WTC11 (cell line): ENCODE measurements around the gene TPCN2. TPM values are rescaled to one million over a fixed set of nuclear protein-coding genes. Genes with fewer than 3 reads are reported as not detected.

Experiments
- ATAC-seq: fragments of 200-7000 bp; cut with Tn5 transposase; 2 replicates; pipeline ENCODE4 v1.10.0; 2021; ENCODE audit warnings: mild to moderate bottlenecking, moderate library complexity
- CTCF ChIA-PET: fragments of 300-600 bp; sonication (Branson Sonifier 250); formaldehyde crosslinking; loops from one replicate; lab custom pipeline; 2021; ENCODE audit warnings: antibody characterized with exemption; lab: Charles Lee
- POLR2A ChIA-PET: fragments of 350-600 bp; sonication (Branson Sonifier 250); formaldehyde crosslinking; loops from one replicate; lab custom pipeline; 2021; ENCODE audit warnings: antibody characterized with exemption; lab: Charles Lee
- DNase-seq: peaks from one replicate; pipeline ENCODE4 v3.0.0; 2021; ENCODE audit warnings: low spot score
- H3K27ac Mint-ChIP-seq: 2 replicates; pipeline ENCODE4 v1.8.0; 2021; ENCODE audit warnings: mixed read lengths
- H3K27me3 Mint-ChIP-seq: 2 replicates; pipeline ENCODE4 v1.8.0; 2021; ENCODE audit warnings: low read depth, mild to moderate bottlenecking, moderate library complexity, mixed read lengths
- H3K36me3 Mint-ChIP-seq: 2 replicates; pipeline ENCODE4 v1.8.0; 2021; ENCODE audit warnings: mixed read lengths
- H3K4me1 Mint-ChIP-seq: 2 replicates; pipeline ENCODE4 v1.8.0; 2022; ENCODE audit warnings: mixed read lengths
- H3K4me3 Mint-ChIP-seq: 2 replicates; pipeline ENCODE4 v1.8.0; 2021; ENCODE audit warnings: mild to moderate bottlenecking, moderate library complexity, mixed read lengths
- H3K9me3 Mint-ChIP-seq: 2 replicates; pipeline ENCODE4 v1.8.0; 2021; ENCODE audit warnings: mixed read lengths
- AFF4 ChIP-seq: sonication (generic); formaldehyde crosslinking; IDR thresholded peaks from 2 replicates; pipeline ENCODE4 v1.8.1; 2023; ENCODE audit warnings: mild to moderate bottlenecking, missing genetic modification reagents, borderline replicate concordance
- ATF3 ChIP-seq: sonication (generic); formaldehyde crosslinking; conservative IDR thresholded peaks from 2 replicates; pipeline ENCODE4 v1.8.1; 2022; ENCODE audit warnings: mild to moderate bottlenecking, missing genetic modification reagents
- ATF6 ChIP-seq: sonication (generic); formaldehyde crosslinking; IDR thresholded peaks from 2 replicates; pipeline ENCODE4 v1.8.1; 2023; ENCODE audit warnings: mild to moderate bottlenecking, missing genetic modification reagents
- ELF4 ChIP-seq: sonication (generic); formaldehyde crosslinking; IDR thresholded peaks from 2 replicates; pipeline ENCODE4 v1.8.1; 2022; ENCODE audit warnings: low read depth, mild to moderate bottlenecking, moderate library complexity, missing genetic modification reagents
- ETV6 ChIP-seq: sonication (generic); formaldehyde crosslinking; IDR thresholded peaks from 2 replicates; pipeline ENCODE4 v1.8.1; 2022; ENCODE audit warnings: mild to moderate bottlenecking, missing genetic modification reagents
- FOXJ3 ChIP-seq: sonication (generic); formaldehyde crosslinking; IDR thresholded peaks from 2 replicates; pipeline ENCODE4 v1.9.0; 2021; ENCODE audit warnings: missing genetic modification reagents, mild to moderate bottlenecking, borderline replicate concordance
- GRHL2 ChIP-seq: fragments of 250-450 bp; sonication (Bioruptor Pico); IDR thresholded peaks from 2 replicates; pipeline ENCODE4 v1.8.0; 2022; ENCODE audit warnings: mild to moderate bottlenecking, moderate library complexity; ENCODE audit not compliant: insufficient replicate concordance, severe bottlenecking
- GTF2I ChIP-seq: fragments of 250-450 bp; sonication (Bioruptor Pico); conservative IDR thresholded peaks from 2 replicates; pipeline ENCODE4 v1.4.0; 2021; ENCODE audit warnings: mild to moderate bottlenecking
- JAZF1 ChIP-seq: fragments of 250-450 bp; sonication (Bioruptor Pico); IDR thresholded peaks from 2 replicates; pipeline ENCODE4 v1.9.0; 2021; ENCODE audit warnings: moderate library complexity, mild to moderate bottlenecking, inconsistent platforms
- JUN ChIP-seq: sonication (generic); formaldehyde crosslinking; IDR thresholded peaks from 2 replicates; pipeline ENCODE4 v1.8.0; 2023; ENCODE audit warnings: mild to moderate bottlenecking, missing genetic modification reagents
- NFATC4 ChIP-seq: fragments of 250-450 bp; sonication (Bioruptor Pico); IDR thresholded peaks from 2 replicates; pipeline ENCODE4 v1.9.0; 2021; ENCODE audit warnings: mild to moderate bottlenecking
- PRRX2 ChIP-seq: fragments of 250-450 bp; sonication (Bioruptor Pico); IDR thresholded peaks from 2 replicates; pipeline ENCODE4 v1.8.0; 2021; ENCODE audit warnings: mild to moderate bottlenecking
- RELA ChIP-seq: sonication (generic); formaldehyde crosslinking; IDR thresholded peaks from 2 replicates; pipeline ENCODE4 v1.8.1; 2022; ENCODE audit warnings: missing genetic modification reagents, mild to moderate bottlenecking, borderline replicate concordance
- RORB ChIP-seq: fragments of 250-450 bp; sonication (Bioruptor Pico); IDR thresholded peaks from 2 replicates; pipeline ENCODE4 v1.9.0; 2021; ENCODE audit warnings: mild to moderate bottlenecking
- SMAD4 ChIP-seq: sonication (generic); formaldehyde crosslinking; IDR thresholded peaks from 2 replicates; pipeline ENCODE4 v1.8.0; 2022; ENCODE audit warnings: mild to moderate bottlenecking, missing genetic modification reagents
- TCF7 ChIP-seq: sonication (generic); formaldehyde crosslinking; IDR thresholded peaks from 2 replicates; pipeline ENCODE4 v1.8.0; 2022; ENCODE audit warnings: mild to moderate bottlenecking, low read depth, missing genetic modification reagents, moderate library complexity
- TEAD4 ChIP-seq: sonication (generic); formaldehyde crosslinking; IDR thresholded peaks from 2 replicates; pipeline ENCODE4 v1.8.0; 2022; ENCODE audit warnings: mild to moderate bottlenecking, missing genetic modification reagents
- ZBTB21 ChIP-seq: sonication (generic); formaldehyde crosslinking; IDR thresholded peaks from 2 replicates; pipeline ENCODE4 v1.8.1; 2023; ENCODE audit warnings: mild to moderate bottlenecking, missing genetic modification reagents, borderline replicate concordance
- ZBTB43 ChIP-seq: sonication (generic); formaldehyde crosslinking; IDR thresholded peaks from 2 replicates; pipeline ENCODE4 v1.8.1; 2023; ENCODE audit warnings: mild to moderate bottlenecking, missing genetic modification reagents
- ZNF263 ChIP-seq: sonication (generic); formaldehyde crosslinking; IDR thresholded peaks from 2 replicates; pipeline ENCODE4 v1.8.1; 2022; ENCODE audit warnings: low read depth, mild to moderate bottlenecking, moderate library complexity, missing genetic modification reagents
- ZNF317 ChIP-seq: sonication (generic); formaldehyde crosslinking; IDR thresholded peaks from 2 replicates; pipeline ENCODE4 v1.8.1; 2023; ENCODE audit warnings: low read depth, mild to moderate bottlenecking, moderate library complexity, missing genetic modification reagents, borderline replicate concordance
- ZNF416 ChIP-seq: fragments of 250-450 bp; sonication (Bioruptor Pico); IDR thresholded peaks from 2 replicates; pipeline ENCODE4 v1.9.0; 2021; ENCODE audit warnings: mild to moderate bottlenecking, inconsistent platforms
- total RNA-seq: library from RNA; stranded (reverse); gene quantifications from 3 replicates; pipeline ENCODE4 v1.2.3, GENCODE V29; 2021
- TF ChIP-seq, protein P1 (sequence below): fragments of 250-450 bp; sonication (Bioruptor Pico); IDR thresholded peaks from 2 replicates; pipeline ENCODE4 v1.9.0; 2021; ENCODE audit warnings: mild to moderate bottlenecking
- TF ChIP-seq, protein P2 (sequence below): sonication (generic); formaldehyde crosslinking; IDR thresholded peaks from 2 replicates; pipeline ENCODE4 v1.8.1; 2022; ENCODE audit warnings: mild to moderate bottlenecking, missing genetic modification reagents, moderate library complexity, borderline replicate concordance
- TF ChIP-seq, protein P3 (sequence below): sonication (generic); formaldehyde crosslinking; IDR thresholded peaks from 2 replicates; pipeline ENCODE4 v1.8.1; 2023; ENCODE audit warnings: mild to moderate bottlenecking, missing genetic modification reagents, moderate library complexity

Gene TPCN2
- total RNA-seq, 1 experiment from 2014 or later, result 24.6 TPM

DNA sequence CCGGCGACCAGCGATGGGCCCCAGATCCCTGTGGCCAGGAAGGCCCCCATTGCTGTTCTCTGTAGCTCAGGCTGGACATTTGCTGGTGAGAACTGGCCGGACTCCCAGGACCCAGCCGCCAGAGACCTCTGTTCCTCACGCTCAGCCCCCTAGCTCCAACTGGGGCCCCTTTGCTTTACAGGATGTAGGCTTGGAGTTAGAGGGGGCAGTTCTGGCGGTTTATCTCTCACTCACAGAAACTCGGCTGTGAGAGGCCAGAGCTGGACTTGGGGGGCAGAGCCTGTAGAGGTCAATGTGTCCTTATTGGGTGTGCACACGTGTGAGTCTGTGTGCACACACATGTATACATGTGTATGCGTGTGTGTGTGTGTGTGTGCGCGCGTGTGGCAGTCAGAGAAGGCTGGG, 107.5 kb downstream of the TPCN2 start:
- TF ChIP-seq SMAD4 (CRISPR knock-in tag) (no peak), NFATC4 (no peak), ATF3 (CRISPR knock-in tag) (no peak), RELA (no peak), JAZF1 (CRISPR knock-in tag) (no peak), FOXJ3 (CRISPR knock-in tag) (no peak), ETV6 (CRISPR knock-in tag) (no peak), ZNF416 (no peak), TEAD4 (CRISPR knock-in tag) (no peak), ZBTB43 (CRISPR knock-in tag) (no peak), PRRX2 (no peak), ZNF263 (CRISPR knock-in tag) (no peak), ATF6 (no peak), JUN (CRISPR knock-in tag) (no peak), RORB (no peak)
- TF ChIP-seq, protein P1, sequence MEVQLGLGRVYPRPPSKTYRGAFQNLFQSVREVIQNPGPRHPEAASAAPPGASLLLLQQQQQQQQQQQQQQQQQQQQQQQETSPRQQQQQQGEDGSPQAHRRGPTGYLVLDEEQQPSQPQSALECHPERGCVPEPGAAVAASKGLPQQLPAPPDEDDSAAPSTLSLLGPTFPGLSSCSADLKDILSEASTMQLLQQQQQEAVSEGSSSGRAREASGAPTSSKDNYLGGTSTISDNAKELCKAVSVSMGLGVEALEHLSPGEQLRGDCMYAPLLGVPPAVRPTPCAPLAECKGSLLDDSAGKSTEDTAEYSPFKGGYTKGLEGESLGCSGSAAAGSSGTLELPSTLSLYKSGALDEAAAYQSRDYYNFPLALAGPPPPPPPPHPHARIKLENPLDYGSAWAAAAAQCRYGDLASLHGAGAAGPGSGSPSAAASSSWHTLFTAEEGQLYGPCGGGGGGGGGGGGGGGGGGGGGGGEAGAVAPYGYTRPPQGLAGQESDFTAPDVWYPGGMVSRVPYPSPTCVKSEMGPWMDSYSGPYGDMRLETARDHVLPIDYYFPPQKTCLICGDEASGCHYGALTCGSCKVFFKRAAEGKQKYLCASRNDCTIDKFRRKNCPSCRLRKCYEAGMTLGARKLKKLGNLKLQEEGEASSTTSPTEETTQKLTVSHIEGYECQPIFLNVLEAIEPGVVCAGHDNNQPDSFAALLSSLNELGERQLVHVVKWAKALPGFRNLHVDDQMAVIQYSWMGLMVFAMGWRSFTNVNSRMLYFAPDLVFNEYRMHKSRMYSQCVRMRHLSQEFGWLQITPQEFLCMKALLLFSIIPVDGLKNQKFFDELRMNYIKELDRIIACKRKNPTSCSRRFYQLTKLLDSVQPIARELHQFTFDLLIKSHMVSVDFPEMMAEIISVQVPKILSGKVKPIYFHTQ (CRISPR knock-in tag), result no peak
- TF ChIP-seq, protein P2, sequence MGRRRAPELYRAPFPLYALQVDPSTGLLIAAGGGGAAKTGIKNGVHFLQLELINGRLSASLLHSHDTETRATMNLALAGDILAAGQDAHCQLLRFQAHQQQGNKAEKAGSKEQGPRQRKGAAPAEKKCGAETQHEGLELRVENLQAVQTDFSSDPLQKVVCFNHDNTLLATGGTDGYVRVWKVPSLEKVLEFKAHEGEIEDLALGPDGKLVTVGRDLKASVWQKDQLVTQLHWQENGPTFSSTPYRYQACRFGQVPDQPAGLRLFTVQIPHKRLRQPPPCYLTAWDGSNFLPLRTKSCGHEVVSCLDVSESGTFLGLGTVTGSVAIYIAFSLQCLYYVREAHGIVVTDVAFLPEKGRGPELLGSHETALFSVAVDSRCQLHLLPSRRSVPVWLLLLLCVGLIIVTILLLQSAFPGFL (CRISPR knock-in tag), result no peak
- Mint-ChIP-seq H3K27me3 (no peaks in the 10 kb centered on the region), H3K27ac (no peak overlapping the region), H3K9me3 (no peaks in the 10 kb centered on the region), H3K4me3 (no peak overlapping the region), H3K36me3 (no peaks in the 10 kb centered on the region), H3K4me1 (peaks cover 24% of the 10 kb centered on the region)
- DNase-seq (no peak), ATAC-seq (no peak)
- POLR2A ChIA-PET, result no interaction called here
- CTCF ChIA-PET, result interaction anchor here (1.3 to 2.0 kb wide), 2 partner anchors 10 to 24 kb away, joined by 3 to 12 read pairs; no protein-coding TSS in a partner anchor

DNA sequence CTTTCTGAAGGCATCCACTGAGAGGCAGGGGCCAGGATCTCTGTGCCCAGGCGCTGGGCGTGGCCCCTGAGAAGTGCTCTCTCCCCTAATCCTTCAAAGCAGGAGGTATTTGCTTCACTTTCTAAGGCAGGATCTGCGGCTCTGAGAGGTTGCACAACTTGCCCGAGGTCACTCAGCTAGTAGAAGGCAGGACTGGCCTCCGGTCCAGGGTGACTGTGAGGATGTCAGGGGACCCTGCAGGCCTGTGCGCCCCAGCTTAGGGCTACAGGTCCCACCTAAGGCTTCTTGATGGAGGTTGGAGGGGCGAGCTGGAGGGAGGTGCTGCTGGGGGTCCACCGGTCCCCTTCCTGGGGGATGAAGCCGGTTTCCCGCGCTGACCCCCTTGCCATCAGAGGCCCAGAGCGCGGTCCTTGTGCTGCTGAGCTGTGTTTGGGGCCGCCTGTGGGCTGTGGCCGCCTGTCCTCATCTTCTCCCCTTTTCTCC, 108.0 kb downstream of the TPCN2 start:
- Mint-ChIP-seq H3K36me3 (no peaks in the 10 kb centered on the region), H3K4me1 (peaks cover 19% of the 10 kb centered on the region), H3K4me3 (no peak overlapping the region), H3K9me3 (no peaks in the 10 kb centered on the region), H3K27me3 (no peaks in the 10 kb centered on the region), H3K27ac (no peak overlapping the region)
- ChIA-PET POLR2A (no interaction called here), CTCF (interaction anchor here (1.3 to 2.0 kb wide), 2 partner anchors 10 to 25 kb away, joined by 3 to 12 read pairs; no protein-coding TSS in a partner anchor)
- ATAC-seq (no peak), DNase-seq (no peak)
- TF ChIP-seq ZBTB21 (CRISPR knock-in tag), result no peak
- no peak for TF ChIP-seq JAZF1 (CRISPR knock-in tag)
- no peak for TF ChIP-seq ELF4
- TF ChIP-seq RORB, result no peak
- no peak for TF ChIP-seq GRHL2 (CRISPR knock-in tag)
- no peak for TF ChIP-seq TCF7 (CRISPR knock-in tag)
- TF ChIP-seq AFF4 (CRISPR knock-in tag), result no peak
- no peak for TF ChIP-seq ZNF317 (CRISPR knock-in tag)
- no peak for TF ChIP-seq GTF2I (CRISPR knock-in tag)
- TF ChIP-seq, protein P3, sequence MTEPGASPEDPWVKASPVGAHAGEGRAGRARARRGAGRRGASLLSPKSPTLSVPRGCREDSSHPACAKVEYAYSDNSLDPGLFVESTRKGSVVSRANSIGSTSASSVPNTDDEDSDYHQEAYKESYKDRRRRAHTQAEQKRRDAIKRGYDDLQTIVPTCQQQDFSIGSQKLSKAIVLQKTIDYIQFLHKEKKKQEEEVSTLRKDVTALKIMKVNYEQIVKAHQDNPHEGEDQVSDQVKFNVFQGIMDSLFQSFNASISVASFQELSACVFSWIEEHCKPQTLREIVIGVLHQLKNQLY (CRISPR knock-in tag), result no peak
